Endothelial cell of umbilical vein (primary cell): ENCODE results near the gene ABHD5. TPM values are rescaled to one million over a fixed set of nuclear protein-coding genes. Genes with fewer than 3 reads are reported as not detected.

ENCODE experiments used
- BruUV-seq: library from RNA; stranded (reverse); fragments of 400-500 nt; replicated peaks from 2 replicates; lab custom pipeline; 2021; lab: Mats Ljungman, UMichigan
- CTCF ChIA-PET: fragments of 300-600, 350-600 bp; sonication (Branson Sonifier 250); formaldehyde crosslinking; loops from one replicate; lab custom pipeline; 2021; ENCODE audit warnings: antibody characterized with exemption, inconsistent platforms; lab: Charles Lee
- POLR2A ChIA-PET: fragments of 300-600, 350-600 bp; sonication (Branson Sonifier 250); formaldehyde crosslinking; loops from one replicate; lab custom pipeline; 2021; ENCODE audit warnings: antibody characterized with exemption, inconsistent platforms; lab: Charles Lee
- DNase-seq: peaks from one replicate; pipeline ENCODE4 v3.0.0-alpha.2; 2011; ENCODE audit warnings: low read depth, low spot score
- FAIRE-seq: peaks from 2 replicates; lab custom pipeline; 2011; peaks lifted over from hg19 to GRCh38; lab: Jason Lieb, UNC
- H2AFZ ChIP-seq: 2 replicates; pipeline ENCODE4 v1.6.0; 2012; ENCODE audit warnings: low read depth, low read length, control low read depth, inconsistent platforms
- H3K27ac ChIP-seq: 2 replicates; pipeline ENCODE4 v1.5.1; 2011; ENCODE audit warnings: low read depth, mild to moderate bottlenecking, control low read depth, low read length, moderate library complexity; ENCODE audit not compliant: insufficient read depth
- H3K27me3 ChIP-seq, 2 experiments: 2 replicates each; pipeline versions ENCODE4 v1.6.0 to v1.6.1; 2011; ENCODE audit warnings: low read length in 2 of 2, mixed read lengths in 1 of 2; ENCODE audit not compliant: control insufficient read depth in 2 of 2, insufficient read depth in 2 of 2
- H3K36me3 ChIP-seq, 2 experiments: 2 replicates in 1 of 2; 3 replicates in 1 of 2; pipeline ENCODE4 v1.5.1; 2011; ENCODE audit warnings: low read length in 2 of 2, mild to moderate bottlenecking in 1 of 2, moderate library complexity in 1 of 2; ENCODE audit not compliant: control insufficient read depth in 2 of 2, insufficient read depth in 2 of 2; ENCODE audit errors: extremely low read depth in 1 of 2
- H3K4me1 ChIP-seq: 3 replicates; pipeline ENCODE4 v1.5.1; 2011; ENCODE audit warnings: mild to moderate bottlenecking, low read length; ENCODE audit not compliant: control insufficient read depth, insufficient read depth; ENCODE audit errors: extremely low read depth
- H3K4me2 ChIP-seq: 2 replicates; pipeline ENCODE4 v1.6.1; 2011; ENCODE audit warnings: low read length, control low read depth, mixed read lengths; ENCODE audit not compliant: insufficient read depth
- H3K4me3 ChIP-seq, 3 experiments: fragments of 200-600 bp in 1 of 3; sonication (generic), shearing (Covaris generic) in 1 of 3; replicated peaks in 1 of 3; 2 replicates each; pipeline ENCODE4 v1.5.1; 2011 to 2016; ENCODE audit warnings: control low read depth in 3 of 3, low read length in 3 of 3, mild to moderate bottlenecking in 2 of 3, inconsistent platforms in 1 of 3, low read depth in 1 of 3, moderate library complexity in 1 of 3; ENCODE audit not compliant: insufficient read depth in 1 of 3
- H3K79me2 ChIP-seq: 2 replicates; pipeline ENCODE4 v1.6.0; 2012; ENCODE audit warnings: low read length, inconsistent platforms; ENCODE audit not compliant: control insufficient read depth, insufficient read depth
- H3K9ac ChIP-seq: replicated peaks from 2 replicates; pipeline ENCODE3; 2011; ENCODE audit warnings: low read length, control low read depth; ENCODE audit not compliant: insufficient read depth; ENCODE audit errors: extremely low read depth
- H3K9me1 ChIP-seq: replicated peaks from 3 replicates; pipeline ENCODE4 v1.6.0; 2011; ENCODE audit warnings: mild to moderate bottlenecking, low read length; ENCODE audit not compliant: control insufficient read depth, insufficient read depth; ENCODE audit errors: extremely low read depth
- H3K9me3 ChIP-seq: replicated peaks from 2 replicates; pipeline ENCODE4 v1.5.1; 2012; ENCODE audit warnings: low read length, inconsistent platforms; ENCODE audit not compliant: control insufficient read depth, insufficient read depth
- H4K20me1 ChIP-seq: replicated peaks from 2 replicates; pipeline ENCODE3; 2011; ENCODE audit warnings: mild to moderate bottlenecking, low read length; ENCODE audit not compliant: control insufficient read depth, insufficient read depth; ENCODE audit errors: extremely low read depth
- CTCF ChIP-seq, 2 donors: IDR thresholded peaks; 1 replicate in 1 of 2; 2 replicates in 1 of 2; pipeline ENCODE4 v1.5.1; 2011; ENCODE audit warnings: low read length in 2 of 2, mild to moderate bottlenecking in 2 of 2, moderate library complexity in 2 of 2, control low read depth in 1 of 2, inconsistent platforms in 1 of 2, low read depth in 1 of 2; ENCODE audit not compliant: insufficient read depth in 1 of 2; ENCODE audit errors: extremely low read depth in 1 of 2
- EZH2 ChIP-seq: IDR thresholded peaks from 2 replicates; pipeline ENCODE4 v1.6.1; 2012; ENCODE audit warnings: borderline replicate concordance, low read depth, mild to moderate bottlenecking, moderate library complexity, low read length, inconsistent platforms; ENCODE audit not compliant: severe bottlenecking
- FOS ChIP-seq: IDR thresholded peaks from 2 replicates; pipeline ENCODE4 v1.6.1; 2011; ENCODE audit warnings: mild to moderate bottlenecking, low read length, moderate library complexity, borderline replicate concordance; ENCODE audit not compliant: insufficient read depth
- GATA2 ChIP-seq: IDR thresholded peaks from 2 replicates; pipeline ENCODE4 v1.7.0; 2011; ENCODE audit warnings: low read depth, mild to moderate bottlenecking, moderate library complexity, mixed read lengths, low read length; ENCODE audit not compliant: insufficient read length, insufficient read depth
- JUN ChIP-seq: IDR thresholded peaks from 2 replicates; pipeline ENCODE4 v1.6.1; 2011; ENCODE audit warnings: borderline replicate concordance, low read depth; ENCODE audit not compliant: insufficient read length, insufficient read depth
- MAX ChIP-seq: IDR thresholded peaks from 2 replicates; pipeline ENCODE4 v1.6.1; 2011; ENCODE audit not compliant: insufficient read depth, insufficient read length
- MYC ChIP-seq: IDR thresholded peaks from one replicate; pipeline ENCODE4 v1.6.1; 2011; ENCODE audit warnings: mild to moderate bottlenecking, low read depth, low read length
- POLR2A ChIP-seq: IDR thresholded peaks from 2 replicates; pipeline ENCODE4 v1.6.1; 2012; ENCODE audit warnings: low read depth, mild to moderate bottlenecking, control low read depth, low read length
- POLR2AphosphoS5 ChIP-seq: IDR thresholded peaks from 2 replicates; pipeline ENCODE4 v1.6.1; 2012; ENCODE audit warnings: low read depth, mild to moderate bottlenecking, control low read depth, low read length, moderate library complexity; ENCODE audit not compliant: insufficient read depth
- dilution Hi-C: fragments of 300-500 bp; cut with MboI; formaldehyde crosslinking; loops from one replicate; pipeline ENCODE4 v1.15.0; 2019; ENCODE audit warnings: low sequenced_read_pairs; ENCODE audit not compliant: extremely low pct_ligation_motif_present
- intact Hi-C: fragments of 100-400 bp; cut with micrococcal nuclease; formaldehyde crosslinking; loops from one replicate; pipeline ENCODE4 v1.10.0; 2022
- polyA plus RNA-seq, 4 experiments: library from polyadenylated mRNA; depleted of rRNA in 3 of 4; stranded (reverse) in 3 of 4; unstranded in 1 of 4; fragments of >200 nt; gene quantifications; 2 replicates each; pipeline versions ENCODE4 v1.2.1 to v1.2.3, GENCODE V29; 2011 to 2012; ENCODE audit warnings: missing spikeins in 1 of 4
- total RNA-seq: library from RNA; stranded (reverse); gene quantifications from 2 replicates; pipeline ENCODE4 v1.2.3, GENCODE V29; 2021

Gene ABHD5
- total and polyA plus RNA-seq, 2 donors (not counting 3 experiments of a cell fraction or from before 2014, with no cell fraction given), result 10.0 to 21.2 TPM

DNA sequence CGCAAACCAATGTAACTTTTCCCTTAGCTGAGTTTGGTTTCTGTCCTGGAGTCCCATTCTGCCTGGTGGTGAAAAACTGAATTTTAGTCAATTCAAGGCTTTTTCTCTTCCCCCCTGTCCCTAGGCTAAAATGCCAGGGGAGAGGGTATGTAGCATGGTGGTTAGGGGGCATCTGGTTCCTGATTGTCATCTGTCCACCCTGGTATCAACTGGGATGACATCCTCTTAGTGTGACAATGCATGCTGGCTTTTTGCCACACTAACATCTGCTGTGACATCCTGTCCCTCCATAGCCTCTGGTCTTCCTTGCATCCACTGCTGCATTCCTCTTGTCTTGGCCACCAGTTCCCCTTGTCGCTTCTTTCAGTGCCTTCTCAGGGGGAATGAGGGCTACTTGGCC is 73.7 kb downstream of the ABHD5 start:
- dilution Hi-C loops, result no loop called here
- Histone ChIP-seq H2AFZ (no peak overlapping the region), H3K27ac (no peak overlapping the region), H3K27me3 (no peaks in the 10 kb centered on the region), H3K4me2 (no peak overlapping the region), H3K9me3 (no peaks in the 10 kb centered on the region), H3K36me3 (no peaks in the 10 kb centered on the region), H3K4me1 (peaks cover 47% of the 10 kb centered on the region), H3K79me2 (no peaks in the 10 kb centered on the region), H3K4me3 (no peak overlapping the region), H4K20me1 (no peaks in the 10 kb centered on the region), H3K9me1 (no peaks in the 10 kb centered on the region), H3K9ac (no peak overlapping the region)
- intact Hi-C loops, result loop anchor here (10.0 kb wide), 1 partner anchor 580 kb away; no protein-coding TSS in a partner anchor
- ChIA-PET CTCF (interaction anchor here (1.2 kb wide), 1 partner anchor 803 kb away, joined by 3 read pairs; no protein-coding TSS in a partner anchor), POLR2A (no interaction called here)
- no peak for FAIRE-seq
- no peak for DNase-seq
- no TSS peak for BruUV-seq
- TF ChIP-seq GATA2 (no peak), MAX (no peak), POLR2A (no peak), CTCF (IDR thresholded peaks at IDR 0.05; ENCODE audit: extremely low read depth in 1 of 2, insufficient read depth in 1 of 2, low read depth in 1 of 2, low read length in 2 of 2) (no peak), EZH2 (no peak), MYC (no peak), JUN (no peak), FOS (no peak), POLR2AphosphoS5 (no peak)
